ENCODE results near the gene SCEL.

Gene SCEL

DNA sequence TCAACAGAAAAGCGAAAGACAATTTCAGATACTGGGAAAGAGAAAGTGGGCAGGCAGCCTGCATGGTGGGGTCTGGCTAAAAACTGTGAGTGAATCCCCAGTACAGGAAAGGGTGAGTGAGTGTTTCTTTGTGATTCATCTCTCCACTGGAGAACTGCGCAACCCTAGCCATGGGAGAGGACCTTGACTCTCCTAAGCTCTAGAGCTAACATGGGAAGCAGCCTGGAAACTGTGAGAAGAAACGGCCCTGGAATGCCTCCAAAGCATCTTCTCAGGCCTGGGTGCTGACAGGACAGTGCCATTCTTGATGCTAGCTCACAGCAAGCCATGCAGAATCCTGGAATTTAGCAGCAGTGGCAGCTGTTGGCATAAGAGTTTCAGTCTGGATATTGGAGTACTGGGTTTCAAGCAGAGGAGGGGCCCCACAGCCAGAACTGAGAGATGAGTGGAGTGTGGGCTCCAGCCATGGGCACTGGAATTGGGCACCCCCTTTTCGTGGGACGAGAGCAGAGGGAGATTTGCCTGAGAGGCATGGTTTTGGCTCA is 143.3 kb downstream of the SCEL start:
- no peak for DNase-seq

GRCh38 chr13:77687799-77688198 is 152.3 kb downstream of the SCEL start:
- no peak for DNase-seq

DNA sequence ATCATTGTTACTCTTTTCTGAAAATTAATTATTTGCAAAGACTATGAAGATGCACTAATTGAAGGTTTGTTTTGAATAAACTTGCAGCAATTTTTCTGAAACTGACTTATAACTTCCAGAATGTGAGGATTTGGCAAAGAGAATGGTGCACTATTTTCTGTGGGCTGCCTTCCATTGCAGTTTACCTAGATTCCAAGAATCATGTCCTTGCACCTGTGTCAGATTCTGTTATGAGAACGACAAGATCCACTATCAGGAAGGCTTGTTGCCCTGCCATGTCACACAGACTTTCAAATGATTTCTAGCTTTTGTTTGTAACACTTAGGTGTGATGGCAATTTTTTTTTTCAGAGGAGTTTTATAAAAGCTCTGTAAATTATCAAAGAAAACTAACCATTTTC is 156.4 kb downstream of the SCEL start:
- no peak for DNase-seq

GRCh38 chr13:77692746-77693448 is 157.4 kb downstream of the SCEL start:
- DNase-seq, result no peak

DNA sequence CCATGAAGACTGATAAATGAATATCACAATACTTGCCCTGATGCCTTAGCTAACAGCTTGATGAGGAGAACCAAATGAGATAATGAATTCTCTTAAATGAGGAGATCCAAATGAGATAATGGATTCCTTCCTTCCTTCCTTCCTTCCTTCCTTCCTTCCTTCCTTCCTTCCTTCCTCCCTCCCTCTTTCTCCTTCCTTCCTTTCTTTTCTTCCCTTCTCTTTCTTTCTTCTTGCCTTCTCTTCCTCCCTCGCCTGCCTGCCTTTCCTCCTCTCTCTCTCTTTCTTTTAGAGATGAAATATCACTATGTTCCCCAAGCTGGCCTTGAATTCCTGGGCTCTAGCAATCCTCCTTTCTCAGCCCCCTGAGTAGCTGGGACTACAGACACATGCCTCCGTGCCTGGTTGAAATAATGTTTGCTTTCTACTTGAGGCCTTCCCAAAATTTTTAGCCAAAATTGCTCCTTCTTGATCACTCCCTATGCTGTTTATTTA is 158.0 kb downstream of the SCEL start:
- DNase-seq, result no peak

Measured in T-helper 1 cell (primary cell).